HG02759 (cell line): ENCODE data around the gene DOCK3.
"Not testable (repeated sequence)": the region's sequence is repeated elsewhere in the genome, so short reads cannot be mapped to it uniquely, and the experiment has no call there.

Experiments used
- ATAC-seq: cut with Tn5 transposase; IDR thresholded peaks from one replicate; pipeline ENCODE4 v1.9.1; 2021; ENCODE audit warnings: mild to moderate bottlenecking, moderate library complexity; ENCODE audit not compliant: unreplicated experiment

The DOCK3 gene

GRCh38 chr3:50874876-50875275 is 200.1 kb downstream of the DOCK3 start:
- ATAC-seq: not testable (repeated sequence)

- ATAC-seq: no peak
Observed at GRCh38 chr3:50876947-50877346, 202.2 kb downstream of the DOCK3 start.

GRCh38 chr3:50882733-50883132 is 208.0 kb downstream of the DOCK3 start:
- not testable (repeated sequence) for ATAC-seq

GRCh38 chr3:50883755-50884154 is 209.0 kb downstream of the DOCK3 start:
- ATAC-seq: no peak

- ATAC-seq: no peak
Observed at GRCh38 chr3:50885070-50885850, 210.5 kb downstream of the DOCK3 start.

- no peak for ATAC-seq
Observed at GRCh38 chr3:50890688-50891344, 216.1 kb downstream of the DOCK3 start.

GRCh38 chr3:50901097-50901496 is 226.4 kb downstream of the DOCK3 start:
- not testable (repeated sequence) for ATAC-seq

- ATAC-seq: no peak
Observed at GRCh38 chr3:50912746-50913145, 238.0 kb downstream of the DOCK3 start.

GRCh38 chr3:50913260-50913659 is 238.5 kb downstream of the DOCK3 start:
- no peak for ATAC-seq

GRCh38 chr3:50922071-50922470 is 247.3 kb downstream of the DOCK3 start:
- ATAC-seq: not testable (repeated sequence)

GRCh38 chr3:50923955-50924354 is 249.2 kb downstream of the DOCK3 start:
- no peak for ATAC-seq

GRCh38 chr3:50924638-50925037 is 249.9 kb downstream of the DOCK3 start:
- ATAC-seq: no peak

GRCh38 chr3:50926868-50927267 is 252.1 kb downstream of the DOCK3 start:
- ATAC-seq: no peak

- ATAC-seq: no peak
Observed at GRCh38 chr3:50930371-50931208, 255.9 kb downstream of the DOCK3 start.

GRCh38 chr3:50932918-50933317 is 258.2 kb downstream of the DOCK3 start:
- not testable (repeated sequence) for ATAC-seq

GRCh38 chr3:50936389-50936788 is 261.7 kb downstream of the DOCK3 start:
- no peak for ATAC-seq

- no peak for ATAC-seq
Observed at GRCh38 chr3:50947419-50947818, 272.7 kb downstream of the DOCK3 start.

GRCh38 chr3:50950591-50950990 is 275.9 kb downstream of the DOCK3 start:
- ATAC-seq: no peak

- ATAC-seq: no peak
Observed at GRCh38 chr3:50953825-50954414, 279.2 kb downstream of the DOCK3 start.

- ATAC-seq: no peak
Observed at GRCh38 chr3:50961386-50961785, 286.7 kb downstream of the DOCK3 start.

GRCh38 chr3:50971487-50971924 is 296.8 kb downstream of the DOCK3 start:
- ATAC-seq: no peak
